Nephron (organoid): ENCODE measurements around the gene PANK3.

Experiments
- H3K27ac Mint-ChIP-seq, 3 experiments: 2 replicates each; pipeline ENCODE4 v1.8.0; 2020; ENCODE audit warnings: mixed read lengths in 3 of 3, mild to moderate bottlenecking in 2 of 3, moderate library complexity in 1 of 3
- H3K27me3 Mint-ChIP-seq: 2 replicates; pipeline ENCODE4 v1.8.0; 2021; ENCODE audit warnings: low read depth, mild to moderate bottlenecking, moderate library complexity, mixed read lengths
- H3K36me3 Mint-ChIP-seq: 2 replicates; pipeline ENCODE4 v1.8.0; 2020; ENCODE audit warnings: low read depth, mixed read lengths
- H3K4me1 Mint-ChIP-seq: 2 replicates; pipeline ENCODE4 v1.8.0; 2020; ENCODE audit warnings: mixed read lengths
- H3K4me3 Mint-ChIP-seq, 3 experiments: 2 replicates each; pipeline ENCODE4 v1.8.0; 2020; ENCODE audit warnings: mild to moderate bottlenecking in 3 of 3, mixed read lengths in 3 of 3, moderate library complexity in 2 of 3
- H3K9me3 Mint-ChIP-seq: 2 replicates; pipeline ENCODE4 v1.8.0; 2020; ENCODE audit warnings: mixed read lengths
- TF ChIP-seq, protein P1 (sequence below), 3 experiments: fragments of 200-600 bp; sonication (generic); IDR thresholded peaks; one replicate each; pipeline ENCODE4 v1.5.0; 2021; ENCODE audit warnings: antibody characterized with exemption in 3 of 3; ENCODE audit not compliant: unreplicated experiment in 3 of 3

PANK3 gene

DNA sequence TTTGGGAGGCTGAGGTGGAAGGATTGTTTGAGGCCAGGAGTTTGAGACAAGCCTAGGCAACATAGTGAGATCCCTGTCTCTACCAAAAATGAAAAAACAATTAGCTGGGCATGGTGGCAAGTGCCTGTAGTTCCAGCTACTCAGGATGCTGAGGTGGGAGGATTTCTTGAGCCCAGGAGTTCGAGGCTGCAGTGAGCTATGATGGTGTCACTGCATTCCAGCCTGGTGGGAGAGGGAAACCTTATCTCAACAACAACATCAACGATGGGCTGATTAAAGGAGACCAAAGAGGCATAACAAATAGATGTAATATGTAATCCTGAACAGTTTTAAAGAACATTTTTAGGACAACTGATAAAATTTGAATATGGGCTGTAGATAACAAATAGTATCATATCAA lies 34.2 kb upstream of the PANK3 start:
- H3K36me3 Mint-ChIP-seq = no peaks in the 10 kb centered on the region
- H3K4me1 Mint-ChIP-seq = peaks cover 9% of the 10 kb centered on the region
- H3K27me3 Mint-ChIP-seq = no peaks in the 10 kb centered on the region

DNA sequence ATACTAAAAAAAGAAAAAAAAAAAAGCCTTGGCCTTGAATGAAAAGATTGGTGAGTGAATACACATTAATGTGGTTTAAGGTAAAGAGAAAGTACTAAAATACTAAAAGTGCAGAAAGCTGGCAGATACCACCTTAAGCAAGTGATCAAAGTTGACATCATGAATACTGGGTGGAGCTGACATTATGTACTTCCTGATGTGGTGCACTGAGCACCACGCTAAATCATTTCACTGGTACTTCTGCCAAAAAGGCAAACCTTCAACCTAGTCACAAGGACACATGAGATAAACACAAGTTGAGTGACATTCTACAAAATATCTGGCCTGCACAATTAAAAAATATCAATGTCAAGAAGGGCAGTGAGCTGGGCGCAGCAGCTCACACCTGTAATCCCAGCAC lies 33.8 kb upstream of the PANK3 start:
- Mint-ChIP-seq H3K27ac (no peak overlapping the region), H3K9me3 (no peaks in the 10 kb centered on the region), H3K36me3 (no peaks in the 10 kb centered on the region), H3K4me3 (no peak overlapping the region), H3K4me1 (peaks cover 9% of the 10 kb centered on the region), H3K27me3 (no peaks in the 10 kb centered on the region)
- TF ChIP-seq, protein P1, sequence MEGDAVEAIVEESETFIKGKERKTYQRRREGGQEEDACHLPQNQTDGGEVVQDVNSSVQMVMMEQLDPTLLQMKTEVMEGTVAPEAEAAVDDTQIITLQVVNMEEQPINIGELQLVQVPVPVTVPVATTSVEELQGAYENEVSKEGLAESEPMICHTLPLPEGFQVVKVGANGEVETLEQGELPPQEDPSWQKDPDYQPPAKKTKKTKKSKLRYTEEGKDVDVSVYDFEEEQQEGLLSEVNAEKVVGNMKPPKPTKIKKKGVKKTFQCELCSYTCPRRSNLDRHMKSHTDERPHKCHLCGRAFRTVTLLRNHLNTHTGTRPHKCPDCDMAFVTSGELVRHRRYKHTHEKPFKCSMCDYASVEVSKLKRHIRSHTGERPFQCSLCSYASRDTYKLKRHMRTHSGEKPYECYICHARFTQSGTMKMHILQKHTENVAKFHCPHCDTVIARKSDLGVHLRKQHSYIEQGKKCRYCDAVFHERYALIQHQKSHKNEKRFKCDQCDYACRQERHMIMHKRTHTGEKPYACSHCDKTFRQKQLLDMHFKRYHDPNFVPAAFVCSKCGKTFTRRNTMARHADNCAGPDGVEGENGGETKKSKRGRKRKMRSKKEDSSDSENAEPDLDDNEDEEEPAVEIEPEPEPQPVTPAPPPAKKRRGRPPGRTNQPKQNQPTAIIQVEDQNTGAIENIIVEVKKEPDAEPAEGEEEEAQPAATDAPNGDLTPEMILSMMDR (IDR thresholded peaks at IDR 0.05; ENCODE audit: unreplicated experiment in 3 of 3) = no peak

More for the DNA sequence above, 34.2 kb upstream of the PANK3 start:
- no peak overlapping the region for H3K27ac Mint-ChIP-seq
- H3K4me3 Mint-ChIP-seq = no peak overlapping the region
- H3K9me3 Mint-ChIP-seq = no peaks in the 10 kb centered on the region
- TF ChIP-seq, protein P1 (IDR thresholded peaks at IDR 0.05; ENCODE audit: unreplicated experiment in 3 of 3) = no peak

DNA sequence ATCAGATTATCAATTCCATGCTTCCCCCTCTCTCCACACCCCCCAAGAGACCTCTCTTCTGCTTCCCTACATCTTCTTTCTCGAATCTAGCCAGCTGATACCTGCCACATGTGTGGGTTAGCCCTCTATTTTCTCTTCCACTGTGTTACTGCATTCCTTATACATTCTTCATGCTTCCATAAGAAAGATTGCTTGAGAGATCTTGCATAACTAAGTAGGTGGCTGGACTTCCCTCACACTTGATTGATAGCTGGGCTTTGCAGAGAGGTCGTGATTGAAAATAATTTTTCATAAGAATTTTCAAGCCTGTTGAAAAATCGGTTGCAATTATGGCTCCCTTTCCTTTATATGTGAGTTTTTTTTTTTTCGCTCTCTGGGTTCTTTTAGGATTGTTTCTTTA lies 33.0 kb upstream of the PANK3 start:
- TF ChIP-seq, protein P1 (IDR thresholded peaks at IDR 0.05; ENCODE audit: unreplicated experiment in 3 of 3) = no peak
- H3K9me3 Mint-ChIP-seq = no peaks in the 10 kb centered on the region

DNA sequence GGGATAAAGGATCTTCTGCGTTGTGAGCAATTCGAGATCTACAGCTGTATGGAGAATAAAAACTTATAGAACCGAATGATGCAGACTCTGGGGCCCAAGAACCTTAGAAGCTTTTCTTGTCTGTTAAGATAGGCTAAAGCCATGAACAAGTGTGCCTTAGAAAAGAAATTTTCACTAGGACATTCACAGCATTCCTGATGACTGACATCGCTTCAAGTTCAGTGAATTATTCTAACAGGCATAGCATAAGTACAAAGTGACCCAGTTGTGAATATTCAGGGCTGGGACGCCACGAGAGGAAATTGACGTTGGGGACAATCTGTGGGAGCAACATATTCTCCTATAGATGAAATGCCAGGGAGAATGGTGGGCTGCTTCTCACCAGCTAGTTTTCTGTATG lies 32.0 kb upstream of the PANK3 start:
- no peak overlapping the region for H3K27ac Mint-ChIP-seq
- no peak overlapping the region for H3K4me3 Mint-ChIP-seq
- H3K4me1 Mint-ChIP-seq = peaks cover 9% of the 10 kb centered on the region
- no peaks in the 10 kb centered on the region for H3K36me3 Mint-ChIP-seq
- no peaks in the 10 kb centered on the region for H3K27me3 Mint-ChIP-seq
- no peaks in the 10 kb centered on the region for H3K9me3 Mint-ChIP-seq
- TF ChIP-seq, protein P1 (IDR thresholded peaks at IDR 0.05; ENCODE audit: unreplicated experiment in 3 of 3) = no peak

More for the DNA sequence above, 33.0 kb upstream of the PANK3 start:
- no peak overlapping the region for H3K4me3 Mint-ChIP-seq
- peak overlapping the region in 1 of 3 experiments; percentile 40 for H3K27ac Mint-ChIP-seq
- no peaks in the 10 kb centered on the region for H3K36me3 Mint-ChIP-seq
- no peaks in the 10 kb centered on the region for H3K27me3 Mint-ChIP-seq
- H3K4me1 Mint-ChIP-seq = peaks cover 9% of the 10 kb centered on the region

DNA sequence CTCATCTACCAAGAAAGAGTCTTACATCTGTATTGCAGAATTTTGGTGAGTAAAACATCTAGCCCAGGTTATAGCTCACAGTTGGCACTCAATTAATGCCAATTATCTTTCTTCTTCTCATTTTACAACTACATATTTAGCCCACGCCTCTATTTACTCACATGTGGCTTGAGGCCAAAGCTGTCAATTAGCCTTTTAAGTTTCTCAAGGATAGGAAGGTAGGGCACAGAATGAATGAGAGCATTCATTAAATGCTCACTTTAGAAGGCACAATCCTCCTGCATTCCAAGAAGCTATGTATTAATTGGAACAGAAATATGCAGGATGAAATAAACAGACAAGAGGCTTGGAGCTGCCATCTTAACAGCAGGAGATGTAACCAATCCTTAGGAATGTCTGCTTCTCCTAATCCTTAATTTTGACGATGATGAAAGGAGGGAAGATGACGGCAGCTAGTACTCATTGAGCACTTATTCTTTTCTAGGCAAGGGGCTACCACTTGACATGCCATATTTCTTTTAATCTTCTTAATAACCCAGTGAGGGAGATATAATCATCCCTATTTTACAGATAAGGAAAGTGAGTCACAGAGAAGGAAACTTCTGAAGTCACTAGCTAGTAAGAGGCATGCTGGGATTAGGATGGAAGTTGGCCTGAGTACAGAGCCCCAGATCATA lies 30.8 kb upstream of the PANK3 start:
- Mint-ChIP-seq H3K27me3 (no peaks in the 10 kb centered on the region), H3K27ac (no peak overlapping the region), H3K36me3 (no peaks in the 10 kb centered on the region), H3K9me3 (no peaks in the 10 kb centered on the region), H3K4me3 (no peak overlapping the region), H3K4me1 (peaks cover 9% of the 10 kb centered on the region)
- TF ChIP-seq, protein P1 (IDR thresholded peaks at IDR 0.05; ENCODE audit: unreplicated experiment in 3 of 3) = no peak

DNA sequence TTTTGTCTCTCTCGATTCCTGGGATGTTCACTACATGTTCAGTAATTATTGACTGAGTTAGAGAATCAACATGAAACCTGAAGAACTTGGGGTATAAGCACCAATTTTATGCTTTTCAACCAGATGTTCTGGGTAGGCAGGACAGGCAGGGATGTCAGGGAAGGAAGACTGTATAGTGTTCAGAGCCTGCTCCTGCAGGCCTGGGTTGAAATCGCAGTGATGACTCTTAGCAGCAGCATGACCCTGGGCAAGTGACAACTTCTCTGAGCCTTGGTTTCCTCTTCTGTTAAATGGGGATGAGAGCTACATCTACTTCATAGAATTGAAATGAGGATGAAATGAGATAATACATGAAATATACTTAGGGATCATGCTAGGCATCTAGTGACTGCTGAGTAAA lies 29.7 kb upstream of the PANK3 start:
- Mint-ChIP-seq H3K36me3 (no peaks in the 10 kb centered on the region), H3K27me3 (no peaks in the 10 kb centered on the region), H3K9me3 (no peaks in the 10 kb centered on the region), H3K27ac (no peak overlapping the region), H3K4me1 (peaks cover 10% of the 10 kb centered on the region), H3K4me3 (no peak overlapping the region)
- TF ChIP-seq, protein P1 (IDR thresholded peaks at IDR 0.05; ENCODE audit: unreplicated experiment in 3 of 3) = no peak
